MM.1S (cell line): ENCODE measurements around the gene TNNC1.

Experiments
- DNase-seq: peaks from one replicate; pipeline ENCODE4 v3.0.0-alpha.2; 2015
- H2AFZ ChIP-seq: fragments of 300-600 bp; sonication (generic); 2 replicates; pipeline ENCODE4 v1.6.0; 2016; ENCODE audit warnings: antibody characterized with exemption, low read length
- H3F3A ChIP-seq: fragments of 300-600 bp; sonication (generic); 2 replicates; pipeline ENCODE4 v1.6.1; 2016; ENCODE audit warnings: mild to moderate bottlenecking, antibody characterized with exemption, low read length, moderate library complexity, mixed read lengths; ENCODE audit not compliant: insufficient read depth
- H3K27ac ChIP-seq: fragments of 300-600 bp; sonication (generic); 2 replicates; pipeline ENCODE4 v1.5.1; 2016; ENCODE audit warnings: mild to moderate bottlenecking, low read length
- H3K27me3 ChIP-seq: fragments of 300-600 bp; sonication (generic); replicated peaks from 2 replicates; pipeline ENCODE4 v1.6.0; 2016; ENCODE audit warnings: low read length; ENCODE audit not compliant: insufficient read depth
- H3K36me3 ChIP-seq: fragments of 300-600 bp; sonication (generic); replicated peaks from 2 replicates; pipeline ENCODE4 v1.6.1; 2016; ENCODE audit warnings: mild to moderate bottlenecking, low read length, mixed read lengths; ENCODE audit not compliant: insufficient read depth
- H3K4me1 ChIP-seq: fragments of 300-600 bp; sonication (generic); 2 replicates; pipeline ENCODE4 v1.6.1; 2016; ENCODE audit warnings: low read length, mixed read lengths
- H3K4me2 ChIP-seq: fragments of 300-600 bp; sonication (generic); 2 replicates; pipeline ENCODE4 v1.6.0; 2016; ENCODE audit warnings: low read depth, low read length
- H3K4me3 ChIP-seq: fragments of 300-600 bp; sonication (generic); 2 replicates; pipeline ENCODE4 v1.5.1; 2016; ENCODE audit warnings: low read length, mixed read lengths
- H3K79me2 ChIP-seq: fragments of 300-600 bp; sonication (generic); 2 replicates; pipeline ENCODE4 v1.6.1; 2016; ENCODE audit warnings: mixed run types, low read length, mixed read lengths
- H3K9ac ChIP-seq: fragments of 300-600 bp; sonication (generic); 2 replicates; pipeline ENCODE4 v1.6.1; 2016; ENCODE audit warnings: low read length, mixed read lengths
- H3K9me2 ChIP-seq: fragments of 300-600 bp; sonication (generic); replicated peaks from 2 replicates; pipeline ENCODE4 v1.6.1; 2016; ENCODE audit warnings: mild to moderate bottlenecking, low read length, mixed read lengths; ENCODE audit not compliant: insufficient read depth
- H3K9me3 ChIP-seq: fragments of 300-600 bp; sonication (generic); replicated peaks from 2 replicates; pipeline ENCODE4 v1.6.1; 2016; ENCODE audit warnings: mild to moderate bottlenecking, low read length, mixed read lengths; ENCODE audit not compliant: insufficient read depth
- H4K20me1 ChIP-seq: fragments of 300-600 bp; sonication (generic); 2 replicates; pipeline ENCODE4 v1.6.1; 2016; ENCODE audit warnings: mild to moderate bottlenecking, low read length, moderate library complexity, mixed read lengths; ENCODE audit not compliant: insufficient read depth
- CTCF ChIP-seq: fragments of 300-600 bp; sonication (generic); IDR thresholded peaks from 2 replicates; pipeline ENCODE4 v1.5.1; 2016; ENCODE audit warnings: antibody characterized with exemption, low read length, mixed read lengths
- EZH2 ChIP-seq: fragments of 300-600 bp; sonication (generic); optimal IDR thresholded peaks from 2 replicates; pipeline ENCODE3; 2017; ENCODE audit warnings: low read depth, mild to moderate bottlenecking, antibody characterized with exemption, low read length, mixed read lengths
- EZH2phosphoT487 ChIP-seq: fragments of 300-600 bp; sonication (generic); IDR thresholded peaks from 2 replicates; pipeline ENCODE4 v1.6.1; 2018; ENCODE audit warnings: antibody characterized with exemption, low read length

TNNC1 gene

GRCh38 chr3:52454938-52455282 is 1.1 kb upstream of the TNNC1 start:
- Histone ChIP-seq H3K9me2 (no peaks in the 10 kb centered on the region), H3K9ac (peak overlapping the region; percentile 84), H4K20me1 (no peaks in the 10 kb centered on the region), H3K9me3 (no peaks in the 10 kb centered on the region), H3K79me2 (peaks cover 21% of the 10 kb centered on the region), H3K27me3 (no peaks in the 10 kb centered on the region), H3K36me3 (0 out of 2 replicates have a peak, but pooled peaks cover 3% of the 10 kb centered on the region), H2AFZ (peak overlapping the region; percentile 100), H3K27ac (peak overlapping the region; percentile 7; the same call in 1 of the 2 replicates), H3K4me3 (peak overlapping the region; percentile 98), H3K4me1 (peaks cover 13% of the 10 kb centered on the region), H3K4me2 (peak overlapping the region; percentile 98), H3F3A (peaks cover 5% of the 10 kb centered on the region)
- TF ChIP-seq EZH2 (no peak), EZH2phosphoT487 (no peak), CTCF (no peak)
- DNase-seq = no peak

- Histone ChIP-seq H3K4me3 (peak overlapping the region; percentile 98), H3K4me2 (peak overlapping the region; percentile 98)
Observed at GRCh38 chr3:52454250-52454937, 553 bp upstream of the TNNC1 start.

GRCh38 chr3:52452570-52453221 is 1.1 kb downstream of the TNNC1 start:
- Histone ChIP-seq H3K4me1 (peaks cover 13% of the 10 kb centered on the region), H3K9me3 (no peaks in the 10 kb centered on the region), H3F3A (peaks cover 5% of the 10 kb centered on the region), H4K20me1 (no peaks in the 10 kb centered on the region), H3K27ac (no peak overlapping the region), H2AFZ (no peak overlapping the region), H3K9ac (no peak overlapping the region), H3K79me2 (peaks cover 21% of the 10 kb centered on the region), H3K9me2 (no peaks in the 10 kb centered on the region), H3K36me3 (no peaks in the 10 kb centered on the region), H3K4me2 (no peak overlapping the region), H3K27me3 (no peaks in the 10 kb centered on the region), H3K4me3 (no peak overlapping the region)
- DNase-seq = no peak
- TF ChIP-seq EZH2 (no peak), EZH2phosphoT487 (no peak), CTCF (no peak)

More at GRCh38 chr3:52454250-52454937, 553 bp upstream of the TNNC1 start:
- Histone ChIP-seq H4K20me1 (no peaks in the 10 kb centered on the region), H3K9ac (peak overlapping the region; percentile 84; the same call in 1 of the 2 replicates), H3K79me2 (peaks cover 21% of the 10 kb centered on the region), H3K36me3 (0 out of 2 replicates have a peak, but pooled peaks cover 3% of the 10 kb centered on the region), H3K27me3 (no peaks in the 10 kb centered on the region), H3K27ac (no peak overlapping the region), H3K9me3 (no peaks in the 10 kb centered on the region), H2AFZ (peak overlapping the region; percentile 100), H3K9me2 (no peaks in the 10 kb centered on the region), H3F3A (peaks cover 5% of the 10 kb centered on the region), H3K4me1 (peaks cover 13% of the 10 kb centered on the region)
- no peak for TF ChIP-seq CTCF
- TF ChIP-seq EZH2 = no peak
- no peak for TF ChIP-seq EZH2phosphoT487
- DNase-seq = no peak
